Parathyroid adenoma (tissue), 2 donors: ENCODE results near the gene SLC4A1.

Source experiments
- H2AFZ ChIP-seq: fragments of 300-600 bp; sonication (generic); one replicate; pipeline ENCODE4 v1.7.0; 2017; ENCODE audit warnings: antibody characterized with exemption, mild to moderate bottlenecking
- H3K27ac ChIP-seq: fragments of 300-600 bp; sonication (generic); one replicate; pipeline ENCODE4 v1.7.0; 2017
- H3K27me3 ChIP-seq: fragments of 300-600 bp; sonication (generic); one replicate; pipeline ENCODE4 v1.7.0; 2017; ENCODE audit warnings: low read length; ENCODE audit not compliant: control insufficient read depth, insufficient read depth
- H3K36me3 ChIP-seq: fragments of 300-600 bp; sonication (generic); one replicate; pipeline ENCODE4 v1.7.0; 2017; ENCODE audit warnings: low read length; ENCODE audit not compliant: control insufficient read depth, insufficient read depth
- H3K4me1 ChIP-seq: fragments of 300-600 bp; sonication (generic); one replicate; pipeline ENCODE4 v1.7.0; 2017; ENCODE audit warnings: control low read depth
- H3K4me2 ChIP-seq: fragments of 300-600 bp; sonication (generic); one replicate; pipeline ENCODE4 v1.7.0; 2017; ENCODE audit warnings: low read length
- H3K4me3 ChIP-seq: fragments of 300-600 bp; sonication (generic); one replicate; pipeline ENCODE4 v1.7.0; 2017; ENCODE audit warnings: low read depth, low read length
- H3K79me2 ChIP-seq: fragments of 300-600 bp; sonication (generic); one replicate; pipeline ENCODE4 v1.7.0; 2017; ENCODE audit warnings: control low read depth
- H3K9ac ChIP-seq: fragments of 300-600 bp; sonication (generic); one replicate; pipeline ENCODE4 v1.7.0; 2017; ENCODE audit warnings: mild to moderate bottlenecking
- H3K9me3 ChIP-seq: fragments of 300-600 bp; sonication (generic); one replicate; pipeline ENCODE4 v1.7.0; 2017; ENCODE audit warnings: low read length; ENCODE audit not compliant: control insufficient read depth
- TF ChIP-seq, protein P1 (sequence below): fragments of 300-600 bp; sonication (generic); IDR thresholded peaks from one replicate; pipeline ENCODE4 v1.7.0; 2017; ENCODE audit warnings: antibody characterized with exemption, mild to moderate bottlenecking
- donor health status: primary hyperparathyroidism.

Gene SLC4A1

DNA sequence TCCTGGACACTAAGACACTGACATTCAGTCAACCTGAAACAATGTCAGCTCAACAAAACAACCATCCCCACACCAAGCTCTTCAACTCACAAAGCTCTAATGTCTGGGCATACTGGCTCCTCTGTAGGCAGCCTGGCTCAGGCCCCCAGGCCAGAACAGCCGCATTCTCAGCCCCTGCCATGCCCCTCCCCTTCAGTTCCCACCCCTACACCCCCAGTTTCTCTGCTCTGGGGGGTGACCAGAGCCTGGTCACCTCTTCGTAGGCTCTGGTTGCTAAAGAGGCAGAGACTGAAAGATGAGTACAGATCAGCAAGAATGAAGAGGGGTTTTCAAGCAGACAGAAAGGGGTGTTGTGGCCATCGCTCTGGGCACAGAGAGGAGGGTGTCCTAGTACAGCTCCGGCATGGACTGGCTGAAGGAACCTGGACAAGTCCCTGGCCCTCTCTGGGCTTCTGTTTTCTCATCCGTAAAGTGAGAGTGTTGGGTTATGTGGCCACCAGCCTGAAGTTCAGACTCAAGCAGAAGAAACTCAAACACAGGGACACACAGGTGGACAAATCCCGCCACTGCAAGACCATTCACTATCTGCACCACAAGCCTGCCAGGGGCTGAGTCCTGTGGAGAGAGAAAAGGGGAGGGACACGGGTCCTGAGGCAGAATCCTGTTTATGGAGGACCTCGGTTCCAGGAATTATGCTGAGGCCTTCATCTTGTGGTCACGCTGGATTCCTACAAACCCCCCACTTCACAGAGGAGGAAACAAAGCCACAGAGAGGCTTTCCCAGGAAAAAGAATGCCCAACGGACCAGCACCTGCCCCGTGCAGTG, 987 bp upstream of the SLC4A1 start:
- H3K9ac ChIP-seq, result no peak overlapping the region
- no peaks in the 10 kb centered on the region for H3K9me3 ChIP-seq
- no peak overlapping the region for H3K4me2 ChIP-seq
- no peak overlapping the region for H3K4me3 ChIP-seq
- H3K27me3 ChIP-seq, result no peaks in the 10 kb centered on the region
- TF ChIP-seq, protein P1, sequence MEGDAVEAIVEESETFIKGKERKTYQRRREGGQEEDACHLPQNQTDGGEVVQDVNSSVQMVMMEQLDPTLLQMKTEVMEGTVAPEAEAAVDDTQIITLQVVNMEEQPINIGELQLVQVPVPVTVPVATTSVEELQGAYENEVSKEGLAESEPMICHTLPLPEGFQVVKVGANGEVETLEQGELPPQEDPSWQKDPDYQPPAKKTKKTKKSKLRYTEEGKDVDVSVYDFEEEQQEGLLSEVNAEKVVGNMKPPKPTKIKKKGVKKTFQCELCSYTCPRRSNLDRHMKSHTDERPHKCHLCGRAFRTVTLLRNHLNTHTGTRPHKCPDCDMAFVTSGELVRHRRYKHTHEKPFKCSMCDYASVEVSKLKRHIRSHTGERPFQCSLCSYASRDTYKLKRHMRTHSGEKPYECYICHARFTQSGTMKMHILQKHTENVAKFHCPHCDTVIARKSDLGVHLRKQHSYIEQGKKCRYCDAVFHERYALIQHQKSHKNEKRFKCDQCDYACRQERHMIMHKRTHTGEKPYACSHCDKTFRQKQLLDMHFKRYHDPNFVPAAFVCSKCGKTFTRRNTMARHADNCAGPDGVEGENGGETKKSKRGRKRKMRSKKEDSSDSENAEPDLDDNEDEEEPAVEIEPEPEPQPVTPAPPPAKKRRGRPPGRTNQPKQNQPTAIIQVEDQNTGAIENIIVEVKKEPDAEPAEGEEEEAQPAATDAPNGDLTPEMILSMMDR, result no peak
- H3K36me3 ChIP-seq, result no peaks in the 10 kb centered on the region
- no peak overlapping the region for H2AFZ ChIP-seq
- H3K27ac ChIP-seq, result no peak overlapping the region
- no peaks in the 10 kb centered on the region for H3K79me2 ChIP-seq
- H3K4me1 ChIP-seq, result no peaks in the 10 kb centered on the region

- H3K27ac ChIP-seq, result no peak overlapping the region
- no peak overlapping the region for H3K4me2 ChIP-seq
- no peak overlapping the region for H3K9ac ChIP-seq
- no peaks in the 10 kb centered on the region for H3K9me3 ChIP-seq
- H3K4me3 ChIP-seq, result no peak overlapping the region
- H2AFZ ChIP-seq, result no peak overlapping the region
- H3K4me1 ChIP-seq, result no peaks in the 10 kb centered on the region
- H3K79me2 ChIP-seq, result no peaks in the 10 kb centered on the region
- TF ChIP-seq, protein P1, result no peak
- no peaks in the 10 kb centered on the region for H3K36me3 ChIP-seq
- H3K27me3 ChIP-seq, result no peaks in the 10 kb centered on the region
These were observed 825 bp downstream of the SLC4A1 start for GRCh38 chr17:44267165-44267455.

- Histone ChIP-seq H3K27ac (no peak overlapping the region), H2AFZ (no peak overlapping the region), H3K4me3 (no peak overlapping the region), H3K9ac (no peak overlapping the region), H3K4me1 (no peaks in the 10 kb centered on the region), H3K4me2 (no peak overlapping the region), H3K36me3 (no peaks in the 10 kb centered on the region), H3K27me3 (no peaks in the 10 kb centered on the region), H3K79me2 (no peaks in the 10 kb centered on the region), H3K9me3 (no peaks in the 10 kb centered on the region)
- TF ChIP-seq, protein P1, result peak; percentile 15
These were observed 1.4 kb downstream of the SLC4A1 start for GRCh38 chr17:44266402-44267164.

DNA sequence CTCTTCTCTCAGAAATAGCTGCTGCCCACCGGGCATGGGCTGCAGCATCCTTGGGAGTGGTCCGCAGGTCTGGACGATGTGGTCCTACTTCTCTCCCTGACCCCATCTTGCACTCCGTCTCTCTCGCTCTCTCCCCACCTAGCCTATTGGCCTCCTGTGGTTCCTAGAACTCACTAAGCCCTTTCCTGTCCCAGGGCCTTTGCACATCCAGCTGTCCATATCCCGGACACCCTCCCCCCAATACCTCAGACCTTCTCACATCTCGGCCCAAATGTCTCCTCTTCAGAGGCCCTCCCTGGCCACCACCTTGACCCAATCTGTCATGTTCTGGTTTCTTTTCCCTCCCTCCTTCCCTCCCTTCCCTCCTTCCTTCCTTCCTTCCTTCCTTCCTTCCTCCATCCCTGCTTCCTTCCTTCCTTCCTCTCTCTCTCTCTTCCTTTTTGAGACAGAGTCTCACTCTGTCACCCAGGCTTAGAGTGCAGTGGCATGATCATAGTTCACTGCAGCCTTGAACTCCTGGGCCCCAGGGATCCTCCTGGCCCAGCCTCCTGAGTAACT, 4.5 kb downstream of the SLC4A1 start:
- Histone ChIP-seq H3K9ac (no peak overlapping the region), H3K79me2 (no peaks in the 10 kb centered on the region), H3K4me1 (no peaks in the 10 kb centered on the region), H3K4me2 (no peak overlapping the region), H3K27me3 (no peaks in the 10 kb centered on the region), H3K27ac (no peak overlapping the region), H3K9me3 (no peaks in the 10 kb centered on the region), H3K36me3 (no peaks in the 10 kb centered on the region), H3K4me3 (no peak overlapping the region), H2AFZ (no peak overlapping the region)
- TF ChIP-seq, protein P1, result no peak
